ENCODE measurements around the gene CNMD. TPM values are rescaled to one million over a fixed set of nuclear protein-coding genes. Genes with fewer than 3 reads are reported as not detected.

CNMD gene
- total and polyA plus RNA-seq, 2 of the 4 experiments (the other 2 are of a cell fraction): not detected

DNA sequence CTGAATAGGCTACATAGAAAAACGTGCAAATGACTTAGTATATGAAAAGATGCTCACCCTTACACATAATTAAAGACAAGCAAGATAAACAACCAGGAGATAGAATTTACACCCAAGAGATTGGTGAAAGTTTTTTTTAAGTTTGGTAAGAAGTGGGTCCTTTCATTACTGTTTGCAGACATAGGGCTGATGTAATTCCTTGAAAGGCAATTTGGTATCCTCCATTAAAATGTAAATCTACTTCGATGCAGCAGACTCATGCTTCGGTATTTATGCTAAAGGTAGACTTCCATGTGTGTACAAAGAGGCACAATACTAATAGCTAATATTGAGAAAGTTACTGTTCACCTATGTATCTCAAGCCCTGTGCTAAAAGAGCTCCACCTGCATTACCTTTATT lies 33.5 kb downstream of the CNMD start:
- Histone ChIP-seq H3K79me1 (ENCODE audit: low read depth in 1 of 2, low read length in 2 of 2) (no peaks in the 10 kb centered on the region), H3K23ac (ENCODE audit: low read depth, low read length) (no peak overlapping the region), H4K8ac (ENCODE audit: low read depth in 2 of 2, low read length in 2 of 2) (no peak overlapping the region), H2BK20ac (ENCODE audit: low read depth, low read length) (no peak overlapping the region), H2AK5ac (ENCODE audit: low read depth, low read length) (no peak overlapping the region), H3K36me3 (ENCODE audit: control insufficient read depth, insufficient read depth, low read length) (no peaks in the 10 kb centered on the region), H4K91ac (ENCODE audit: insufficient read depth, low read depth, low read length) (no peak overlapping the region), H3K4me2 (ENCODE audit: low read depth, low read length) (no peak overlapping the region), H3K9me1 (ENCODE audit: insufficient read depth, low read length) (no peaks in the 10 kb centered on the region), H2BK15ac (ENCODE audit: low read depth, low read length) (no peak overlapping the region), H3K4me1 (ENCODE audit: control insufficient read depth, insufficient read depth, low read length) (no peaks in the 10 kb centered on the region), H2AK9ac (replicated peaks; ENCODE audit: low read depth, low read length, poor library complexity) (no peak overlapping the region), H2AFZ (replicated peaks; ENCODE audit: low read length, poor library complexity) (no peak overlapping the region), H2BK5ac (ENCODE audit: low read depth, low read length, poor library complexity, severe bottlenecking) (no peak overlapping the region), H4K5ac (ENCODE audit: low read depth, low read length) (no peak overlapping the region), H3K4ac (ENCODE audit: low read depth, low read length) (no peak overlapping the region), H4K20me1 (ENCODE audit: insufficient read depth, low read length) (no peaks in the 10 kb centered on the region), H3K27ac (ENCODE audit: insufficient read depth, low read length) (no peak overlapping the region), H3K4me3 (ENCODE audit: insufficient read depth, low read depth, low read length) (no peak overlapping the region), H3K9ac (ENCODE audit: low read depth, low read length) (no peak overlapping the region), H3K14ac (replicated peaks; ENCODE audit: low read depth, low read length) (no peak overlapping the region), H3K18ac (ENCODE audit: low read depth, low read length) (no peak overlapping the region), H3K9me3 (ENCODE audit: control insufficient read depth, insufficient read depth, low read length) (no peaks in the 10 kb centered on the region), H2BK120ac (ENCODE audit: low read depth, low read length) (no peak overlapping the region), H3K56ac (ENCODE audit: extremely low read depth, insufficient read depth, low read length) (no peak overlapping the region), H3K27me3 (ENCODE audit: control insufficient read depth, insufficient read depth, low read length) (no peaks in the 10 kb centered on the region; the same call in 1 of the 2 replicates)
- WGBS, 2 experiments (ENCODE audit: extremely low coverage in 2 of 2, insufficient read length in 1 of 2): no CpG with 5 or more reads among the region's 3 CpGs
- dilution Hi-C loops (cut with HindIII; ENCODE audit: low sequenced_read_pairs, unreplicated experiment): no loop called here
- intact Hi-C loops (cut with micrococcal nuclease): no loop called here
- no peak for DNase-seq
- ChIA-PET CTCF (interaction anchor here (0.6 kb wide), 1 partner anchor 48 kb away, joined by 4 read pairs; no protein-coding TSS in a partner anchor), POLR2A (ENCODE audit: unreplicated experiment) (no interaction called here)
- BruUV-seq (replicated peaks): no TSS peak
- ATAC-seq (ENCODE audit: low read depth): no peak
- in situ Hi-C loops (cut with MboI; ENCODE audit: low sequenced_read_pairs): no loop called here
- TF ChIP-seq POLR2A (IDR thresholded peaks at IDR 0.05; ENCODE audit: low read depth, low read length): no peak
- no peak for TF ChIP-seq RCOR1 (IDR thresholded peaks at IDR 0.05; ENCODE audit: insufficient replicate concordance, low read length)
- TF ChIP-seq MXI1 (IDR thresholded peaks at IDR 0.05; ENCODE audit: borderline replicate concordance, low read depth, low read length): no peak
- TF ChIP-seq, protein P1, sequence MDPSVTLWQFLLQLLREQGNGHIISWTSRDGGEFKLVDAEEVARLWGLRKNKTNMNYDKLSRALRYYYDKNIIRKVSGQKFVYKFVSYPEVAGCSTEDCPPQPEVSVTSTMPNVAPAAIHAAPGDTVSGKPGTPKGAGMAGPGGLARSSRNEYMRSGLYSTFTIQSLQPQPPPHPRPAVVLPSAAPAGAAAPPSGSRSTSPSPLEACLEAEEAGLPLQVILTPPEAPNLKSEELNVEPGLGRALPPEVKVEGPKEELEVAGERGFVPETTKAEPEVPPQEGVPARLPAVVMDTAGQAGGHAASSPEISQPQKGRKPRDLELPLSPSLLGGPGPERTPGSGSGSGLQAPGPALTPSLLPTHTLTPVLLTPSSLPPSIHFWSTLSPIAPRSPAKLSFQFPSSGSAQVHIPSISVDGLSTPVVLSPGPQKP (IDR thresholded peaks at IDR 0.05; ENCODE audit: borderline replicate concordance, low read depth, low read length): no peak
- TF ChIP-seq BHLHE40 (IDR thresholded peaks at IDR 0.05; ENCODE audit: low read depth, low read length): no peak
- TF ChIP-seq SMC3 (IDR thresholded peaks at IDR 0.05; ENCODE audit: low read depth, low read length): no peak
- TF ChIP-seq RFX5 (IDR thresholded peaks at IDR 0.05; ENCODE audit: low read depth, low read length): no peak
